H1 (cell line): ENCODE measurements around the gene TMPRSS9. TPM values are rescaled to one million over a fixed set of nuclear protein-coding genes. Genes with fewer than 3 reads are reported as not detected.

ENCODE experiments used
- CTCF ChIA-PET: fragments of 300-600 bp; sonication (Branson Sonifier 250); formaldehyde crosslinking; loops from one replicate; lab custom pipeline; 2021; ENCODE audit not compliant: partially characterized antibody; lab: Charles Lee
- POLR2A ChIA-PET: fragments of 300-600 bp; sonication (Branson Sonifier 250); formaldehyde crosslinking; loops from one replicate; lab custom pipeline; 2021; ENCODE audit warnings: inconsistent platforms; ENCODE audit not compliant: partially characterized antibody; lab: Charles Lee
- DNase-seq, 2 experiments: peaks; one replicate each; pipeline versions ENCODE4 v3.0.0 to v3.0.0-alpha.2; 2010 to 2022; ENCODE audit warnings: low spot score in 2 of 2, low read depth in 1 of 2, mixed read lengths in 1 of 2
- FAIRE-seq: peaks from 2 replicates; lab custom pipeline; 2011; peaks lifted over from hg19 to GRCh38; lab: Jason Lieb, UNC
- H2AFZ ChIP-seq: 2 replicates; pipeline ENCODE4 v1.8.1; 2012; ENCODE audit warnings: low read length, inconsistent platforms
- H2AK5ac ChIP-seq: 2 replicates; pipeline ENCODE4 v1.6.1; 2013; ENCODE audit warnings: low read depth, low read length
- H2BK120ac ChIP-seq: replicated peaks from 2 replicates; pipeline ENCODE3; 2013; ENCODE audit warnings: low read depth, low read length, inconsistent platforms
- H2BK12ac ChIP-seq: 2 replicates; pipeline ENCODE4 v1.6.1; 2013; ENCODE audit warnings: low read depth, low read length
- H2BK15ac ChIP-seq: 2 replicates; pipeline ENCODE4 v1.6.1; 2013; ENCODE audit warnings: low read length
- H2BK20ac ChIP-seq: 2 replicates; pipeline ENCODE4 v1.6.1; 2013; ENCODE audit warnings: low read length
- H2BK5ac ChIP-seq: 2 replicates; pipeline ENCODE4 v1.6.1; 2013; ENCODE audit warnings: low read depth, low read length
- H3K14ac ChIP-seq: 2 replicates; pipeline ENCODE4 v1.6.1; 2013; ENCODE audit warnings: inconsistent platforms; ENCODE audit not compliant: insufficient read length
- H3K18ac ChIP-seq: 2 replicates; pipeline ENCODE4 v1.6.1; 2013; ENCODE audit warnings: low read length; ENCODE audit errors: extremely low read depth
- H3K23ac ChIP-seq: 2 replicates; pipeline ENCODE4 v1.6.1; 2013; ENCODE audit warnings: inconsistent platforms; ENCODE audit not compliant: insufficient read length
- H3K23me2 ChIP-seq: 2 replicates; pipeline ENCODE4 v1.6.1; 2013; ENCODE audit warnings: low read depth, low read length
- H3K27ac ChIP-seq: 2 replicates; pipeline ENCODE4 v1.6.1; 2011; ENCODE audit warnings: low read depth, low read length, inconsistent platforms
- H3K27me3 ChIP-seq, 4 experiments: replicated peaks in 1 of 4; 1 replicate in 1 of 4; 2 replicates in 3 of 4; pipeline versions ENCODE4 v1.6.1 to v1.8.1; 2011 to 2013; ENCODE audit warnings: low read length in 3 of 4, mild to moderate bottlenecking in 3 of 4, inconsistent platforms in 2 of 4, mixed read lengths in 2 of 4, moderate library complexity in 1 of 4; ENCODE audit not compliant: control insufficient read depth in 3 of 4, insufficient read depth in 3 of 4; ENCODE audit errors: extremely low read depth in 1 of 4
- H3K36me3 ChIP-seq, 4 experiments: 2 replicates each; pipeline versions ENCODE4 v1.6.1 to v1.8.1; 2011 to 2013; ENCODE audit warnings: mild to moderate bottlenecking in 4 of 4, low read length in 3 of 4, moderate library complexity in 2 of 4, control low read depth in 1 of 4, inconsistent platforms in 1 of 4; ENCODE audit not compliant: insufficient read depth in 4 of 4, control insufficient read depth in 2 of 4
- H3K4ac ChIP-seq: replicated peaks from 2 replicates; pipeline ENCODE3; 2013; ENCODE audit warnings: low read length, low read depth, mixed read lengths, inconsistent platforms; ENCODE audit not compliant: insufficient read length
- H3K4me1 ChIP-seq, 4 experiments: replicated peaks in 1 of 4; 1 replicate in 1 of 4; 2 replicates in 3 of 4; pipeline versions ENCODE4 v1.6.1 to v1.8.1; 2011 to 2013; ENCODE audit warnings: low read length in 3 of 4, inconsistent platforms in 2 of 4, mixed read lengths in 1 of 4; ENCODE audit not compliant: insufficient read depth in 4 of 4, control insufficient read depth in 3 of 4
- H3K4me2 ChIP-seq, 2 experiments: 2 replicates each; pipeline versions ENCODE4 v1.6.1 to v1.8.1; 2011 to 2013; ENCODE audit warnings: low read depth in 2 of 2, low read length in 2 of 2, control low read depth in 1 of 2, inconsistent platforms in 1 of 2, mild to moderate bottlenecking in 1 of 2; ENCODE audit not compliant: insufficient read depth in 1 of 2
- H3K4me3 ChIP-seq, 4 experiments: fragments of 200-600, 300-600 bp in 1 of 4; sonication (generic), shearing (Covaris generic), sonication (Bioruptor Twin) in 1 of 4; 2 replicates each; pipeline versions ENCODE4 v1.5.1 to v1.8.1; 2011 to 2016; ENCODE audit warnings: low read length in 4 of 4, low read depth in 3 of 4, control low read depth in 2 of 4, inconsistent platforms in 2 of 4, mild to moderate bottlenecking in 2 of 4, mixed read lengths in 1 of 4, moderate library complexity in 1 of 4; ENCODE audit not compliant: insufficient read depth in 2 of 4; ENCODE audit errors: extremely low read depth in 1 of 4
- H3K56ac ChIP-seq: replicated peaks from 2 replicates; pipeline ENCODE3; 2013; ENCODE audit warnings: low read depth, mild to moderate bottlenecking, mixed read lengths, low read length, inconsistent platforms; ENCODE audit not compliant: insufficient read length
- H3K79me1 ChIP-seq: 2 replicates; pipeline ENCODE4 v1.6.1; 2013; ENCODE audit warnings: low read depth, low read length, control low read depth
- H3K79me2 ChIP-seq, 2 experiments: 2 replicates each; pipeline versions ENCODE4 v1.6.1 to v1.8.1; 2012 to 2013; ENCODE audit warnings: low read length in 2 of 2, mild to moderate bottlenecking in 2 of 2, inconsistent platforms in 1 of 2; ENCODE audit not compliant: insufficient read depth in 2 of 2, control insufficient read depth in 1 of 2
- H3K9ac ChIP-seq, 4 experiments: replicated peaks in 1 of 4; 1 replicate in 1 of 4; 2 replicates in 3 of 4; pipeline versions ENCODE4 v1.6.1 to v1.8.1; 2011 to 2013; ENCODE audit warnings: low read depth in 3 of 4, low read length in 3 of 4, control low read depth in 2 of 4, mild to moderate bottlenecking in 2 of 4, moderate library complexity in 2 of 4, inconsistent platforms in 1 of 4; ENCODE audit errors: extremely low read depth in 1 of 4
- H3K9me3 ChIP-seq, 2 experiments: 2 replicates each; pipeline versions ENCODE4 v1.6.1 to v1.8.1; 2012 to 2013; ENCODE audit warnings: mild to moderate bottlenecking in 2 of 2, moderate library complexity in 2 of 2, control low read depth in 1 of 2, inconsistent platforms in 1 of 2, low read depth in 1 of 2, low read length in 1 of 2, mixed read lengths in 1 of 2; ENCODE audit not compliant: insufficient read depth in 2 of 2
- H4K20me1 ChIP-seq, 2 experiments: replicated peaks in 1 of 2; 2 replicates each; pipeline versions ENCODE3 to v1.8.1; 2011 to 2013; ENCODE audit warnings: inconsistent platforms in 2 of 2, low read length in 2 of 2, mild to moderate bottlenecking in 1 of 2; ENCODE audit not compliant: insufficient read depth in 2 of 2, control insufficient read depth in 1 of 2
- H4K5ac ChIP-seq: 2 replicates; pipeline ENCODE4 v1.6.1; 2013; ENCODE audit warnings: low read length, low read depth, mixed read lengths, inconsistent platforms; ENCODE audit not compliant: insufficient read length
- H4K8ac ChIP-seq: 2 replicates; pipeline ENCODE4 v1.8.0; 2013; ENCODE audit warnings: mild to moderate bottlenecking, moderate library complexity, low read length, inconsistent platforms; ENCODE audit not compliant: insufficient read depth; ENCODE audit errors: extremely low read depth
- H4K91ac ChIP-seq: replicated peaks from 2 replicates; pipeline ENCODE3; 2013; ENCODE audit warnings: low read length, mixed read lengths, inconsistent platforms; ENCODE audit not compliant: insufficient read length
- CBX8 ChIP-seq: fragments of 300-800, 300-1000 bp; sonication (generic); IDR thresholded peaks from 2 replicates; pipeline ENCODE4 v1.7.1; 2016; ENCODE audit warnings: low read depth, low read length, borderline replicate concordance
- CHD2 ChIP-seq: IDR thresholded peaks from 2 replicates; pipeline ENCODE4 v1.6.1; 2012; ENCODE audit warnings: low read length, improper control_type of control experiment
- JUN ChIP-seq: IDR thresholded peaks from 2 replicates; pipeline ENCODE4 v1.6.1; 2011; ENCODE audit warnings: low read depth, mild to moderate bottlenecking, improper control_type of control experiment, low read length
- JUND ChIP-seq: IDR thresholded peaks from 2 replicates; pipeline ENCODE4 v1.6.1; 2011; ENCODE audit warnings: mild to moderate bottlenecking, improper control_type of control experiment, low read length
- NRF1 ChIP-seq: IDR thresholded peaks from 2 replicates; pipeline ENCODE4 v1.6.1; 2011; ENCODE audit warnings: mild to moderate bottlenecking, low read depth, low read length, improper control_type of control experiment
- POU5F1 ChIP-seq: IDR thresholded peaks from 2 replicates; pipeline ENCODE4 v1.6.1; 2011; ENCODE audit warnings: low read depth, mild to moderate bottlenecking, low read length, moderate library complexity
- SP1 ChIP-seq: IDR thresholded peaks from 2 replicates; pipeline ENCODE4 v1.6.1; 2011; ENCODE audit warnings: low read depth, low read length
- WGBS, 2 experiments: shearing (Covaris generic) in 1 of 2; methylation state at CpG; one replicate each; pipeline versions ENCODE4 v1.1.6 to v1.1.7; 2013 to 2015; ENCODE audit warnings: low lambda C conversion rate in 2 of 2, mixed read lengths in 2 of 2, inconsistent platforms in 1 of 2, low coverage in 1 of 2, missing lambda C conversion rate in 1 of 2; ENCODE audit not compliant: insufficient replicate concordance in 2 of 2, insufficient coverage in 1 of 2, insufficient read length in 1 of 2; ENCODE audit errors: extremely low coverage in 1 of 2, missing lambda C conversion rate in 1 of 2; 5-methylcytosine and 5-hydroxymethylcytosine counted together
- polyA plus RNA-seq, 7 experiments: library from polyadenylated mRNA; depleted of rRNA in 3 of 7; stranded (reverse) in 5 of 7; unstranded in 2 of 7; fragments of >200 nt in 5 of 7; fragments of 200-250 nt in 2 of 7; gene quantifications; 1 replicate in 5 of 7; 2 replicates in 1 of 7; 4 replicates in 1 of 7; pipeline versions ENCODE4 v1.2.1 to v1.2.3, GENCODE V29; 2011 to 2013; ENCODE audit warnings: missing spikeins in 2 of 7, mixed read lengths in 2 of 7
- total RNA-seq: library from RNA; stranded (reverse); fragmentation: NEBNext Ultra II Directional; extraction: Animal tissue kit (Norgen Biotek cat#: 25700); gene quantifications from 2 replicates; pipeline ENCODE4 v1.2.1, GENCODE V29; 2021

Gene TMPRSS9
- total and polyA plus RNA-seq, 2 of the 8 experiments (the other 6 are each of a cell fraction or from before 2014, with no cell fraction given) = 0.15 to 0.19 TPM

- POLR2A ChIA-PET = interaction anchor here (5.7 to 6.4 kb wide), 2 partner anchors 23 to 26 kb away, joined by 45 to 76 read pairs; partner anchors contain the start of genes GADD45B and TIMM13
- Histone ChIP-seq H4K8ac (no peak overlapping the region), H3K79me1 (peaks cover 9% of the 10 kb centered on the region), H2BK12ac (no peak overlapping the region), H4K91ac (no peak overlapping the region), H2AFZ (no peak overlapping the region), H3K9me3 (no peaks in the 10 kb centered on the region), H3K4me2 (no peak overlapping the region; a peak in 2 of 4 replicates), H3K4me1 (peaks cover 0 to 5% (median 3%) of the 10 kb centered on the region in 4 experiments; a peak in 5 of 7 replicates), H4K5ac (no peak overlapping the region), H4K20me1 (peaks cover 33 to 34% of the 10 kb centered on the region in 2 experiments), H3K79me2 (peaks cover 25 to 76% of the 10 kb centered on the region in 2 experiments), H2BK20ac (no peak overlapping the region), H3K56ac (no peak overlapping the region), H3K14ac (no peak overlapping the region), H2BK15ac (no peak overlapping the region), H3K4me3 (no peak overlapping the region), H3K23ac (no peak overlapping the region), H3K18ac (no peak overlapping the region), H2AK5ac (no peak overlapping the region), H3K9ac (no peak overlapping the region), H2BK120ac (no peak overlapping the region), H3K23me2 (no peaks in the 10 kb centered on the region), H2BK5ac (no peak overlapping the region), H3K4ac (no peak overlapping the region), H3K27ac (no peak overlapping the region), H3K36me3 (no peaks in the 10 kb centered on the region; a peak in 1 of 8 replicates), H3K27me3 (no peaks in the 10 kb centered on the region)
- FAIRE-seq (no peak), DNase-seq (no peak)
- CTCF ChIA-PET = interaction anchor here (1.0 to 3.8 kb wide), 4 partner anchors 12 to 161 kb away, joined by 3 to 15 read pairs (median 4); no protein-coding TSS in a partner anchor
- TF ChIP-seq JUND (no peak), CHD2 (no peak), POU5F1 (no peak), JUN (no peak), SP1 (no peak), CBX8 (no peak), NRF1 (no peak)
- WGBS, 2 experiments = 89% methylated on average over 16 of the region's 19 CpGs; no CpG with 5 or more reads in 1 of the 2 experiments
Measured at GRCh38 chr19:2453431-2454025, 93.5 kb downstream of the TMPRSS9 start.
